ENCODE results near the gene RPL3.

Gene RPL3

DNA sequence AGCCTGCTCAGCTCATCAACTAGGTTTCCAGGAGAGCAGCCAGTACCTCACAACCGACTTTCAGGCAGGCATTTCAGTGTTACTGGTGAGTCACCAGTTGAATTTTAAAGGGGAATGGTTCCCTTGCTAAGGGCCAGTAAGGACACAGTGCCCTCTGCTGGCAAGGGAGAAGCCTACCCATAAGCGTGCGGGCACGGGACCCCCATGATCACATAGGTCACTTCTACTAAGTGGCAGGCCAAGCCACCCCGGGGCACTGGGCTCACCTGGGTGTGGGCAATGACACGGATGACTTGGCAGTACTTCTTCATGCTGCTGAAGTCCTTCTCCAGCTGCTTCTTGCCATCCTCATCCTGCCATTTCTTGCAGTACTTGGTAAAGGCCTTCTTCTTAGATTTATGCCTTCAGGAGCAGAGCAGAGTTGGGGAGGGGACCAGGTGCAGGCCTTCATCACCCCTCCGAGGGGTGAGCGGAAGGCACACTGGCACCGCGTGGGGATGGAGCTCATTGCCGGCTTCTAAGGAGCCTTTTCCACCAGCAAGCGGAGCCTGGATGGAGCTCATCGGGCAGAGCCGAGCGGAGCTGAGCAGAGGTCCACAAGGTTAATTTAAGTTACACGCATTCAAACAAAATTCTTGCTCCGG, 2.9 kb downstream of the RPL3 start:
- no peak for FAIRE-seq

DNA sequence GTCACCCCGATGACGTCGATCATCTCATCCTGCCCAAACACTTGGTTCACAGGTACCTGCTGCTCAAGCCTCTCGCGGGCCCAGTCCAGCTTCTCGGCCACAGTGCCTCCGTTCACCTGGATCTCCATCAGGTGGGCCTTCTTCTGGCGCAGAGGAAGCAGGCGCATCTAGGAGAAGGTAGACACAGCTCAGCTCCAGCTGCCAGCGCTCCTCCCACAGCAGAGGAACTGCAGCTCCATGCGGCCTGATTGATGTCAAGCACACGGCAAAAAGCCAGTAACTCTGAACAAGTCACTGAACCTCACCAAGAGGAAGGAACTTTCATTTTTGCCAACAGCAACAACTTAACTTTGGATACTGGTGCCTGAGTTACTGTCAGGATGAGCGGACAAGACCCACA, 4.0 kb downstream of the RPL3 start:
- FAIRE-seq: no peak

DNA sequence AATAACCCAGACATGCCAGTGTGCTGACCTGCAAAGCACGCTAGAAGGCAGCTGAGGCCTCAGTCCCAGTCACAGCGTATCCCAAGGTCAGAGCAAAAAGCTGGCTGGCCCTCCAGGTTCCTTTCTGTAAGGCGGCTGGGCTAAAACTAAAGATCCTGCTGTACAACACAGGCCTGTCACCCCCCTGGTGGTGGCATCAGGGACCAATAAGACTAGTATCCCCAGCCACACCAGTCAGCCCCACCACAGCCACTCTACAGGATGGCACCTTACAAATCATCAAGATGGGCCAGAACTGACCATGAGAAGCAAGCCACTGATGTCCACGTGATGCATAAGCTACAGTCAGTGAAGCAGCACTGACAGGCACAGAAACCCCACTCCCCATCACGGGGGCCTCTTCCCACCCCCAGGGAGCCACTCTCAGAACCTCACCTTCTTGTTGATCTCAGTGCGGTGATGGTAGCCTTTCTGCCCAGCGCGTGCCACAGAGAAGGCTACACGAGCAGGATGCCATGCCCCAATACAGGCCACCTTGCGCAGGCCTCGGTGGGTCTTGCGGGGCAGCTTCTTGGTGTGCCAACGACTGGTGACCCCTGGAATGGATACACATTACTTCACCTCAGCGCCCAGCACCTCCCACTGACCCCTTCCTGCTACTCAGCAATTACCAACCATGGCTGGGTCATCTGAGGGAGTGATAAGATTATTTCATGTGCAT, 5.0 kb downstream of the RPL3 start:
- no peak for FAIRE-seq

DNA sequence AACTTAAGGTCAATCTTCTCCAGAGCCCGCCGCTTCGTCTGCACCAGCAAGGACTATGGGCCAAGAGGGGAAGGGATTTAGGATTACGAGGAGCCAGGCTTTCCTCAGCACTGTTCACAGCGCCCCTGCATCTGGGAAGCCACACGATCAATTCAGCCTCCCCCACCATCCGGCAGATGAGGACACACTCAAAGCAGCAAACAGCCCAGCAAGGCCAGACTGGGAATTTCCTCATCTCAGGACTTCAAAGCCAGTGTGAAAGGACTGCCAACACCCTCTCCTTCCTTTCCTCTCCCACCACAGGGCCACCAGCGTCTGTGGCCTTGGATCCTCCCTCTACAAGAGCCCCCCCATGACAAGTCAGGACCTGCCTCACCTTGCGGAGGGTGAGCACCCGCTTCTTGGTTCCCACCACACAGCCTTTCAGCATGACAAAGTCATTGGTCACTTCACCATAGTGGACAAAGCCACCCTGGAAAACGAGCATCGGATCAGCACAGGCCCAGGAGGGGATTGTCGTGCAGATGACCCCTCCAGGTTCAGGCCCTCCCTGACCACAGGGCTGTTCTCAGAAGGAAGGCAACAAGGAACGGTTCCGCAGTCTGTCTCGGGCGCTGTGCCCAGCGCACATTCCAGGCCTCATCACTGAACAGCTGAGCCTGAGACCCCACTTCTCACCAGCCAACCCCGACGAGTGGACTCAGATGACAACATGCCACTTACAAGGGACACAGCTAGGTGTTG, 6.0 kb downstream of the RPL3 start:
- FAIRE-seq: no peak

DNA sequence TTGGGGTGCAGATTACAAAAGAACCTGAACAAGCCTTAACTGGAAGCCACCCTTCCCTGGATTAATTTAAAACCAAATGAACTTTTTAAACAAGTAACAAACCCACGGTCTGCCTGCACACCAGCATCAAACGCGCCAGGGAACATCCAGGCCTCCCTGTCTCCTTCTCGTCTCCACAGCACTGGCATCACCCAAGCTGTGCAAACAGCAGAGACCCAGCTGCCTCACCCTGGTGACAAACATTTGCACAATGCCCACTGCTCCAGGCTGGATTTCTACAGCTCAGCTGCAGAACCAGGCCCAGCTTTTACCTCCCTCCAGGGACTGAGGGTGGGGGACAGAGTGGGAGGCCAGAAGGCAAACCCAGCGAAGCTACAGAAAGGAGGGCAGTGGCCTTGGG, 7.0 kb downstream of the RPL3 start:
- FAIRE-seq: no peak

DNA sequence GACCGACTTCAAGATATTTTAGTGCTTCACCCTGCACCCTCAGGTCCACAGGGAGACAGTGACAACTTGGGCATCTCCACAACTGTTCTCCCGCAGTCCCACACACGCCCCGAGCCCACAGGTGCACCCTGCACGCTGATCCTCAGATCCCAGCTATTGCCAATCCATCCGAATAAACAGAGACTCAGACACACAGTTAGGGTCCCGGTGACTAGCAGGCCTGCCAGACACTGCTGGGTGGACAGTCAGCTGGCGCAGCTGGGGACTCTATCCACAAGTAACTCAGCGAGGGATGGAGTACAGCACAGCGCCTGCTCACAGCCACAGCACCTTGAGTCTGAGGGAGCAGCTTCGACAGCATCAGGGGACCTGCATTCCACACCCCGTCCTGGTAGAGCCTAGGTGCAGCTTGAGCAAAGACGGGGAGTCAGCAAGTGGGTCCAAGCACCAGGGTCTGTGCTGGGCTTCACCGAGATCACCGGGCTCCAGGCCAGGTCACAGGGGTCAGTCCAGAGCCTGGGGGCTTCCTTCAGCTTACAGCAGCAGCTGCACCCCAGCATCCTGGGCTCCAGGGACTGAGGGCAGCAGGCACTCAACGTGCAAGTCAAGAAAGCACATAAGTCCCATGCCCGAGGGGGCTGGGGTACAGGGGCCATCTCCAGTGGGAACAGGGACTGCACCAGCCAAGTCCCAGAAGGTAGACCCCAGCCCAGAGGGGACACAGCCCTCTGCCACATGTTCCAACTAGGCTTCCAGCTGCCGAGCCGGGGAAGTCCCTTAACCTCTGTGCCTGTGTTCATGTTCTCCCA, 7.6 kb downstream of the RPL3 start:
- FAIRE-seq: no peak

DNA sequence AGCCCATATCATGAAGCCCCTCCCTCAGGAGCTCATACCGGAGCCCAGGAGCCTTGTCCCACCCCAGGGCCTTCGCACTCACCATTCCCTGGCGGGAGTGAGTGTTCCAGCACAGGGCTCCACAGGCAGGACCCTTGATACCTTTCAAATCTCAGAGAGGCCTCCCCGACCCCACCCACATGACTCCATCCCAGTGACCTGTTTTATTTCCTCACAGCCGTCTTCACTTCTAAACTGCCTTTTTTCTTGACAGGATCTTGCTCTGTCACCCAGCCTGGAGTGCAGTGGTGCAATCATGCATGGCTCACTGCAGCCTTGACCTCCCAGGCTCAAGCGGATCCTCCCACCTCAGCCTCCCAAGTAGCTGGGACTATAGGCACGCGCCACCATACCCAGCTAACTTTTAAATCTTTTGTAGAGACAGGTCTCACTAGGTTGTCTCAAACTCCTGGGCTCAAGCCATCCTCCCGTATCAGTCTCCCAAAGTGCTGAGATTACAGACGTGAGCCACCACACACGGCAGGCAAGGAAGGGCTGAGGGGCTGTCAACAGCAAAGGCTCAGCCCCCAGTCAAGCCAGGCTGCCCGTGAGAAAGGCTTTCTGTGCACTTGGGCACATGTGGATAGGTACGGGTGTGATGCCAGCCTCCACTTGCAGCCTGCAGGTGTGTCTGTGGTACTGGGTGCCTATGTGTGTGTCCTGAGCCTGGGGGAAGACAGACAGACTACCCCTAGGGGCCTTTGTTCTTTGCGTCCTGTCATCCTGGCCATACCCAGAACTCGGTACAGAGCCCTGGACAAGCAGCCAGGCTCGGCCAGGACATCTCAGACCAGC, 9.3 kb downstream of the RPL3 start:
- no peak for FAIRE-seq

DNA sequence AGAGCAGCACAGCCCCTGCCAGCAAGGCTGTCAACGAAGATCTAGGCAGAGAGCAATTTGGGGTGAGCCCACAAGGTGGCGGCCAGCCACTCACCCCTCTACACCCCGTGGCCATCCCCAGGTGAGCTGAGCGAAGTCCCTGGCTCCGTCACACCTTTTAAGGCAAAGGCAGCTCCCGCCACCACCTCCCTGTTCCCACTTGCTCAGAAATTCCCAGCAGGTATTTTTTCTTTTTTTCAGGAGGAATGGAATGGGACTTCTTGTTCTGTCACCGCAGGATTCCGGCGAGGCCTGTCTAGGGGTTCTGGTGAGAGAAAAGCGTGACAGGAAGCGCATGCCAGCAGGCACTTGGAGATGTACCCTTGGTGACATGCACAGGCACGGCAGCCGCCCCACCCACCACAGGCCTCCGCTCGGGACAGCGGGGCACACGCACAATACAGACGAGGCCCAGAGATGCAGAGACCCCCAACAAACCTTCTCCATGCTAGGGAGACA, 10.0 kb downstream of the RPL3 start:
- no peak for FAIRE-seq

DNA sequence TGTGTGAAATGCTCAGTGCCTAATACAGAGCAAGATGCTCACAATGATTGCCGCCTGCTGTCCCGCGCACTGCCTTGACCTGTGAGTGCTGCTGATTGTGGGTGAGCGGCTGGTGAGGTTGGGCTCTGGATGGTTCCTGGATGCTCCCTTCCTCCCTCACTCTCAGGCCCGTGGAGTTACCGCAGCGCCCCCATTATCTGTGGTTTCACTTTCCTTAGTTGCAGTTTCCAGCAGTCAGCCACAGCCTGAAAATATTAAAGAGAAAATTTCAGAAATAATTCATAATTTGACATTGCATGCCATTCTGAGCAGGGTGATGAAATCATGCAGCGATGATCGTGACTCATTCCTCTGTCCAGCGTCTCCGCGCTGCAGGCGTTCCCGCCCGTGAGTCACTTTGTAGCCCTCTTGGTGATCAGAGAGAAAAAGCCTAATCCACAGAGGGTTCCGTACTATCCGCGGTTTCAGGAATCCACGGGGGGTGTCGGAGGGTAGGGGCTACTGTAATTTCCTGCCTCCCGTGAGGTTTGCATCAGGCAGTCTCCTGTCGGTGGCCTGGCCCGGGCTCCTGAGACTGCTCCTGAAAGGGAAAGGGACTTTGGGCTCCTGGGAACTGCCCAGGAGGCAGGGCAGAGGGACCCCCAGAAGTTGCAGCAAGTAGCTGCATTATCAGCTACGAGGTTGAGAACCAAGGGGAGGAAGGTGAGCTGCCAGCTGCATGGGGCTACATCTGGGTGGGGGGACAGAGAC, 10.6 kb downstream of the RPL3 start:
- no peak for FAIRE-seq

DNA sequence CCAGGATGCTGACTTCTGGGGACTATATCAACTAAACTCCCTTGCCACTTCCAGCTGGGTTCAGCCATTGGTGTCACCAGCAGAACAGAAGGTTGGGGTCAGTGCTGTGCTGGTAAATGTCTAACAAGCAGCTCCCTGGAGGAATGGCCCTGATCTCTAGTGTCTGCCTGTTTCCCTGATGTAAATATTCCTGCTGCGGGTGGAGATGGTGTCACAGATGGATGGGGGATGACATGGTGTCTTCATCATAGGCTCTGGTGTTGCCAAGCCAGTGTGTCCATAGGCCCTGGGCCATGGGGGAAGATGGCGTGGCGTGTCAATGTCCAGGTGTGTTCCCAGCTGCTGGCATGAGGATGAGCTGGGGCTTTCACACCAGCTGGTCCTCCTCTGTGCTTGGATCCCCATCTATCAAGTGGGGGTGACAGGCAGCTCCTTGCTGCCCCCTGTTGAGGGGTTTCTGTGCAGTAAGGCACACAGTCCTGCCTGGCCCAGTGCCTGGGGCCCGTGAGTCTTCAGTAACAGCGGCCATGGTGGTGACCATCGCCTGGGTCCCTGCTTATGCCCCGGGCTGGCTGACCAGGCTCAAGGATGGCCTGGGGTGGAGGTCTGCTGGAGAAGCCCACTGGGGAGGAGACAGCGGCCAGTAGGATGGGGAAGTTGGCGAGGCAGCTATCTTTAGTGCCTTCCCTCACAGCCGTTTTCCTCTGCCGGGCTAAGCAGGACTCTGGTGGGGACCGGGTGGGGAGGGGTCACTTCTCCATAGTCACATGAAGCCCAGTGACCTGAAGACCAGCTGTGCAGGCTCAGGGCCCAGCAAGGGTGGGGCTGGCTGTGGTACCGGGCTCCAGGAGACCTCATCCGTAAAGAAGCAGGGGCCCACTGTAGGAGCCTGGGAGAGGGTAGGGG, 12.7 kb downstream of the RPL3 start:
- no peak for FAIRE-seq

DNA sequence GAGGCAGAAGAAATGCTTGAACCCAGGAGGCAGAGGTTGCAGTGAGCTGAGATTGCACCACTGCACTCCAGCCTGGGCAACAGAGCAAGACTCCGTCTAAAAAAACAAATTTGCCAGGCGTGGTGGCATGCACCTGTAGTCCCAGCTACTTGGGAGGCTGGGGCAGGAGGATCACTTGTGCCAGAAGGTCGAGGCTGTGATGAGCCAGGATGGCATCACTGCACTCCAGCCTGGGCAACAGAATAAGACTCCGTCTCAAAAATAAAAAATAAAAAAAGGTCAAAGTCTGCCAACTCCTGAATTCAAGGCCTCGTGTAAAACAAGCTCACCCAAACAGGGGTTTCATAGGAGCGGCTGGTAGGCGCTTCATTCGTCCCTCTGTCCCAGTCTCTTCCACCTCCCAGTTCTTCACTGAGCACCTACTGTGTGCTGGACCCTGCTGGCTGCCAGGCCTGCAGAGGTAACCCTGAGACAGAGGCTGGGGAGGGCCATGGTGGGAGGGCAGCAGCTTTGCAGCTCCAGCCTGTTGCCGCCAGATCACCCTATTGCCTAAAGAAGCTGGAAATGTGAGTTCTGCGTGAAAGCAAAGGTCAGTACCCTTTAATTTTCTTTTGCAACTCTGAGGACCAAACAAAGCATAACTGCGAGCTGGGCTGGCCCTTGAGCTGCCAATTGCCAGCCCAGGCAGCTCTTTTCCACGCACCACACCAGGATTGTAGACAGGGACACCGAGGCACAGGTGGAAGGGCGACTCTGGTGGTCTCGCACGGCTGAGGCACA, 15.3 kb downstream of the RPL3 start:
- FAIRE-seq: no peak

DNA sequence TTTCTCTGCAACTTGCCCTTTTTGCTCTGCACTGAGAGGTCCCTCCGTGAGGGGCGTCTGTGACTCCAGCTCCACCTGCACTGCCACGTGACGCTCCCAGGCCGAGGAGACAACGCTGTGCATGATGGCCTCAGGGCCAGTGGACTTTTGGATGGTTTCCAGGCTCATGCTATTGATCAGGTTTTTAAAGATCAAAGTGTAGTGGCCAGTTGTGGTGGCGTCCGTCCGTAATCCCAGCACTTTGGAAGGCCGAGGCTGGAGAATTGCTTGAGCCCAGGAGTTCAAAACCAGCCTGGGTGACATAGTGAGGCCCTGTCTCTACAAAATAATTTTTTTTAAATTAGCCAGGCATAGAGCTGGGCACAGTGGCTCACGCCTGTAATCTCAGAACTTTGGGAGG, 16.1 kb downstream of the RPL3 start:
- no peak for FAIRE-seq

DNA sequence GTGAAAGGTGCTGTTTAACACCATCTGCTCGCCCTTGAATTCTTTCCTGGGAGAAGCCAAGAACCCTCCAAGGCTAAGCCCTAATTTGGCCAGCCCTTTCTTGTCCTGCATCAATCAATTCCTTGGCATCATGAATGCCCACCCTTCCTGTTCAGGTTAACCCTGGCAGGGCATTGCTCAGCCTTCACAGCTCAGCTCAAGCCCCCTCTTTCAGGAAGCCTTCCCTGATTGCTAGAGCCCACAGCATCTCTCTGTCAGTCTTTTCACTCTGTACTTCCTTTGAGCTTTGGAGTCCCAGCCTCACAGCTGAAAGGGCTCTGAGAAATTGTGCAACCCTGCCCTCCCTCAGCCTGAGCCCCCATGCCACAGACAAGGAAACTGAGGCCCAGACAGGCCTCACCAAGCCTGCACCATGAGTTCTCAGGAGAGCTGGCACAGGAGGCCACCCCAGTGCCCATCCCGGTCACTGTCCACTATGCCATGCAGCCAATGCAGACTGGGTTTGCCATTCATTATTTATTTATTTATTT, 16.9 kb downstream of the RPL3 start:
- no peak for FAIRE-seq

DNA sequence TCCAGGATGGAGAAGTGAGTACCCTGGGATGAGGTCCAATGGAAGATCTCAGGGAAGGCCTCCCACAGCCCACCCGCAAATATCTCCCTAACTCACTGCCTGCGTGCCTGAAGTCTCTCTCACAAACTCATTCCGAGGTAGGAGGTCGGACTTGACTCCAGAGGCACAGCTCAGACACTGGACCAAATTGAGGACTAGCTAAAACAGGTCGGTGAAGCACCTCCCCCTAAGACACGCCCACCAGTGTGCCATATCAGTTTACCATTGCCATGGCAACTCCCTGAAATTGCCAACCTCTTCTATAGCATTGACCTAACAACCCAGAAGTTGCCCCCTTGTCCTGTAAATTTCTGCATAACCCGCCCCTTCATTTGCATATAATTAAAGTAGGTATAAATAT, 17.5 kb downstream of the RPL3 start:
- FAIRE-seq: no peak

DNA sequence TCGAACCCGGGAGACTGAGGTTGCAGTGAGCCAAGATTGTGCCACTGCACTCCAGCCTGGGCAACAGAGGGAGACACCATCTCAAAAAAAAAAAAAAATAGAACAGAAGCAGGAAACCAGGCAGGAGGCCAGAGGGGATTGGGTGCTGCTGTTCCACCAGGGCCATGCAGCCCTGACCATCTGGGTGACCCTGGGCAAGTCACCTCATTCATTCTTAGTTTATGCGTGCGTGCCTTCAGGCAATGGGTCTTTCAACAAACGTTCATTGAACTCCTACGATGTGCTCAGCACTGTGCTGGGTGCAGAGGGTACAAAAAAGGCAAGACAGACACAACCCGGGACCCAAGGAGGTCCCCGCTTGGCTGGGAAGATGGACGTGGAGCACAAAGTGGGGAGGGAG, 18.3 kb downstream of the RPL3 start:
- FAIRE-seq: no peak

DNA sequence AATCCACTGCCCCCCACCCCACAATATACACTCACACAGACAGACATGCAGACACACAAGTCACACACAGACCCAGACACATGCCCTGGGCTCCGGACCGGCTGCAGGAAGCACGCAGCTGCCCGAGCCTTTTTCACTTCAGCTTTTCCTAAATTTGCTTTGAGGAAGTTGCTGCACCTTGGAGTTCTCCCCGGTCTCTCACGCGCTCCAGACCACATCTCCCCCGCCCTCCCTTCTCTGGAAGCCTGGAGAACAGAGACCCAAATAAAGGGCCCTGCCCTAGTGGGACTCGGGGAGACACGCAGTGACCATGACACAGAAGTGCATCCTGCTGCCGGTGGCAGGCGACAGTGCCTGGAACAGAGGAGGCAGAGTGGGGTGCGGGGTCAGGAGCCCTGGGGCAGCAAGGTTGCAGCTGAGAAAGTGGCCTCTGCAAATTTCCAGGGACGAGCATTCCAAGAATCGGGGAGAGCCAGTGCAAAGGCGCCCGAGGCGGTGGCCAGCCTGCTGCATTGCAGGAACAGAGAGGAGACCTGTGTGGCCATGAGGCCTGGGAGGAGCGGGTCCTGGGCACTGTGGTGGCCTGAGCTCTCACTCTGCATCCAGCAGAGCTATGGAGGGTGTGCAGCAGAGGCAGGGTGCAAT, 19.1 kb downstream of the RPL3 start:
- no peak for FAIRE-seq

DNA sequence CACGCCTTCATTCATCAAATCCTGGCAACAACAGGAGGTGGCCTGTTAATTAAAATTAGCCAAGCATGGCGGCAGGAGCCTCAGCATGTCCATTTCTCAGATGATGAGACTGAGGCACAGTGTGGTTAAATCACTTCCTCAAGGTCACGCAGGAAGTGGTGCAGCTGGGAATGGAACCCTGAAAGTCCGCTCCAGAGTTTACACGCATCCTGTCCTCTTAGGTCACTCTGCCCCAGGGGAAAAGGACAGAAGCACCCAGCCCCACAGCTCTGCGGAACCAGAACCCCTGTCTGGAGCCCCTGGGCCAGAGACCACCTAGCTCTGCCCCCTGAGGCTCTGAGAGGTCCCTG, 19.6 kb downstream of the RPL3 start:
- no peak for FAIRE-seq

DNA sequence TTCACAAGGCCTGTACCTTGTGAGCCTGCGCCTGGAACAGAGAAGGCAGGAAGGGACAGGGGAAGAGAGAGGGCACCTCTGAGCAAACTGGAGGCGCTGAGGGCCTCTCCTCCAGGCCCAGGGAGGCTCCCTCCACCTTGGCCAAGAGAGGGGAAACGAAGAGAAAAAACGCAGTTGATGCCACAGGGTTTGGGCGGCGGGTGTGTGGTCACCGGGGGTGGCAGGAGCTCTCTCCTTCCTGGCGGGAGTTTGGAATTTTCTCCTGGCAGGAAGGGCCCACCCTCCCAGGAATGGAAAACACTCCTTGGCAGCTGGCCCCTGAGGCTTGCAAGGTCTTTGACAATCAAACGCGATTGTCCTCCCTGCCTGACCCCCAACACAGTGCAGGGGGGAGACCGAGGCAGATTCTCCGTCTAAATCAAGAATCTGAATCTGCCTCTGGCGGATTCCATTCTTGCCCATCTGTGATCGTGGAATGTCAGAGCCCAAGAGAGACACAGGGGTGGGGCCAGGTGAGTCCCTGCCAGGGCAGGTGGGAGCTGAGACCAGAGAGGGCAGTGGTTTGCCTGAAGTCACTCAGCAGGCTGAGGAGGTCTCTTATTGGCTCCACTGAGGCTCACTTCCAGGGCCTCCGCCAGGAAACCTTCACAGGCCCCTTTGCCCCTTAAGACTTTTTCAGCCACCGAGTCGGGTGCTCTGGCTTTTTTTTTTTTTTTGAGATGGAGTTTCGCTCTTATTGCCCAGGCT, 21.0 kb downstream of the RPL3 start:
- FAIRE-seq: no peak
